AG10803 (cell line): Measurements from ENCODE around the gene CNNM3.
A peak's percentile ranks its signal among the peaks of the same experiment; 100 is the strongest.
"Not testable (repeated sequence)": the region's sequence is repeated elsewhere in the genome, so short reads cannot be mapped to it uniquely, and the experiment has no call there.

ENCODE experiments used
- DNase-seq: peaks from one replicate; pipeline ENCODE4 v3.0.0; 2010; ENCODE audit warnings: low read depth
- H3K4me3 ChIP-seq: 2 replicates; pipeline ENCODE4 v1.5.1; 2011; ENCODE audit warnings: mild to moderate bottlenecking, low read length, control low read depth
- TF ChIP-seq, protein P1 (sequence below): conservative IDR thresholded peaks from 2 replicates; pipeline ENCODE4 v1.5.1; 2011; ENCODE audit warnings: mild to moderate bottlenecking, low read length, control low read depth, inconsistent platforms

The CNNM3 gene

DNA sequence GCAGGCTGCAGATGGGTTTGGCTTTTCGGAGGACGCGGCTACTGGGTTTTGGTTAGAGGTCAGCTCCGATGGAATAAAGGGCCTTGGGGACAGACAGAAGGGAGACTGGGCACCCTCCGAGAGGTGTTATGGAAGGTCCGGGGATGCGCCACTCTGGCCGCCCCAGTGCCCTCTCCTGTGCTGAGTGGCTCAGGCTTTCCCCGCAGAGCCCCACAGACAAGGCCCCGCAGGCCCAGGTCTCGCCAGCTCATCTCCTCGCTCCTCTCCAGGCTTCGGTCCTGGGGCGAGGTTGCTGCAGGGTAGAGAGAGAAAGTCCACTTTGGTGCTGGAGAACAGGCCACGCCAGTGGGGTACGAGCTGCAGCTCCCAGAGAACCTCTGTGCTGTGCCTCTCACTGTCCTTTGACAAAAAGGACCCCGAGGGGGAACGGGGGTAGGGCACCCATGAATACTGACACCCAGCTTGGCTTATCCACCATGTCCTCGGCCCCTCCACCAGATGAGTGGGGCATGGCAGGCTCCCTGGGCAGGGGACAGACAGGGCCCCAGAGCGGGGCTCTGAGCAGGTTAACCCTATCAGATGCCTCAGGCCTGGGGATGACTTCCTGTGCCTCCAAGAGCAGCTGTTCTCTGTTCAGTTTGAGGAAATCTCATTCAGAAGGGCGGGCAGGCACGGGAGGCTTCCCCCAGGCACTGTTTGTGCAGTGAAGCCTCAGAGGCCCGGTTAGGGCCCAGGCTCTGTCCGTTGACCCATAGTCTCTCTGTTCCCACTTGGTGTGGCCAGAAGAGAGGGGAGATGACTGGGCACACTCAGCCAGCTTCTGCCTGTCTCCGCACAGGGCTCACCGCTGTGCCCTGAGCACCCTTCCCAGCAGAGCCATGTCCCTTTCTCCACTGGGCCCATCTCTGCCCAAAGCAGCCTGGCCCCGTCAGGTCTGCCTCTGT, 15.7 kb upstream of the CNNM3 start:
- TF ChIP-seq, protein P1, sequence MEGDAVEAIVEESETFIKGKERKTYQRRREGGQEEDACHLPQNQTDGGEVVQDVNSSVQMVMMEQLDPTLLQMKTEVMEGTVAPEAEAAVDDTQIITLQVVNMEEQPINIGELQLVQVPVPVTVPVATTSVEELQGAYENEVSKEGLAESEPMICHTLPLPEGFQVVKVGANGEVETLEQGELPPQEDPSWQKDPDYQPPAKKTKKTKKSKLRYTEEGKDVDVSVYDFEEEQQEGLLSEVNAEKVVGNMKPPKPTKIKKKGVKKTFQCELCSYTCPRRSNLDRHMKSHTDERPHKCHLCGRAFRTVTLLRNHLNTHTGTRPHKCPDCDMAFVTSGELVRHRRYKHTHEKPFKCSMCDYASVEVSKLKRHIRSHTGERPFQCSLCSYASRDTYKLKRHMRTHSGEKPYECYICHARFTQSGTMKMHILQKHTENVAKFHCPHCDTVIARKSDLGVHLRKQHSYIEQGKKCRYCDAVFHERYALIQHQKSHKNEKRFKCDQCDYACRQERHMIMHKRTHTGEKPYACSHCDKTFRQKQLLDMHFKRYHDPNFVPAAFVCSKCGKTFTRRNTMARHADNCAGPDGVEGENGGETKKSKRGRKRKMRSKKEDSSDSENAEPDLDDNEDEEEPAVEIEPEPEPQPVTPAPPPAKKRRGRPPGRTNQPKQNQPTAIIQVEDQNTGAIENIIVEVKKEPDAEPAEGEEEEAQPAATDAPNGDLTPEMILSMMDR, result no peak
- no peak for DNase-seq
- no peak overlapping the region for H3K4me3 ChIP-seq

DNA sequence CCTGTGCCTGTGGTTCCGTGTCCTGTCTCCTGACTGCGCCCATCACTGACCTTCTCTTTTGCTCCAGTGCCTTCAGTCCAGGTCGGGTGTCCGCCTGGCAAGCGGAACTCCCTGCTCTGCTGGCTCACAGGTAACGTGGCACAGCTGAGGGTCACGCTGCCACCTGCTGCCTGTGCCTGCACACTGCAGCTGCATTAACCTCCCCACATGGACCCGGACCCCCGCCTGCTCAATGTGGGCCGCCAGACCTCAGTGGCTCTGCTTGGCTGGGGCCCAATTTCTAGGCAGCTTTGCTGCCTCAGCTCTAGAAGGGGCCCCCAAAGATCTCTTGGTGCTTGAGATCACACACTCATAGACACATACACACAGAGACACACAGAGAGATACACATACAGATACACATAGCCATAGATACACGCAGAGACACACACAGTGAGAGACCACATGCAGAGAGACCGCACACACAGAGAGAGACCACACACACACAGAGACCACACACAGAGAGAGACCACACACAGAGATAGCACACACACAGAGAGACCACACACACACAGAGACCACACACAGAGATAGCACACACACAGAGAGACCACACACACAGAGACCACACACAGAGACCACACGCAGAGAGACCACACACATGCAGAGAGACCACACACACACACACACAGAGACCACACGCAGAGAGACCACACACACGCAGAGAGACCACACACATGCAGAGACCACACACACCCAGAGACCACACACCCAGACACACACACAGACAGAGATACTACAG, 14.9 kb upstream of the CNNM3 start:
- no peak overlapping the region for H3K4me3 ChIP-seq
- peak; percentile 29 for DNase-seq
- TF ChIP-seq, protein P1, result peak; percentile 69

DNA sequence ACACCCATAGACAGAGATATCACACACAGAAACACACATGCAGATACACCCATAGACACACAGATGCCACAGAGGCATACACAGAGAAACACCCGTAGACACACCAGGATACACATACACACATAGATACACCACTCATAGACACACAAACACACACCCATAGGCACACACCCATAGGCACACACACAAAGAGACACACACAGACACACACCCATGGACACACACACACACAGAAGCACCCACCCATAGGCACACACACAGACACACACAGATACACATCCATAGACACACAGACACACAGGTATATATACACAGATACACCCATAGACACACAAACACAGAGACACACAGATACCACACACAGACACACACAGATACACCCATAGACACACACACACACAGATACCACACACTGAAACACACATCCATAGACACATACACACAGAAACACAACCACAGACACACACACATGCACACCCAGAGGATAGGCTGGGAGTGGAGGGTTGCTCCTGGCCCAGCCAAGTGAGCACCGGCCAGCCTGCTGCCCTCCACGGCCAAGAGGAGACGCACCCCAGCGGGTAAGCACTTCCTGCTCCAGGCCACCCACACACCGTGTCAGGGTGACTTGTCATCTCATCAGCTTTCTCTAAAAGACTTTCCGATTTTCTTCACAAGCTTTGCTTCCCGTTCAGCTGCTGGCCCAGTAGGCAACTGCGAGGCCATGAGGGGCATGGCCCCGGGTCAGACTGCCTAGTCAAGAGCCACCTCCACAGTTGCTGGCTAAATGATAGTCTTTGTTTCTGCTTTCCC, 14.1 kb upstream of the CNNM3 start:
- H3K4me3 ChIP-seq, result no peak overlapping the region
- TF ChIP-seq, protein P1, result no peak
- DNase-seq, result no peak

DNA sequence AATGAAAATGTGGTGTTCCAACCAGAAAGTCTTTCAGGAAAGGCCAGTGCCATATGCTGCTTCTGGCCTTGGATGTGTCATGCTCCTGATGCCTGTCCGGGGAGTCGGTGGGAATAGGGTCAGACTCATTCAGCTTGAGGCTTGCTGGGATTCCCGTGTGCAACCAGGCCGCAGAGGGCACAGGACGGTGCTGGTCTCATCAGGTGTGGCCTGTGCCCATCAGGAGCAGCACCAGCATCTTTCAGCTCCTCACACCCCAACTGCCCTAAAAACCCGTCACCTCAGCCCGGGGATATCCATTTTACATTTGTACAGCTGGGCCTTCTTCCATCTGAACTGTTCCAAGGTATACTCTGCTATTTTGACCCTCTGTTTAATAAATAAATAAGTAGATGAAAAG, 13.3 kb upstream of the CNNM3 start:
- TF ChIP-seq, protein P1, result no peak
- no peak overlapping the region for H3K4me3 ChIP-seq
- no peak for DNase-seq

DNA sequence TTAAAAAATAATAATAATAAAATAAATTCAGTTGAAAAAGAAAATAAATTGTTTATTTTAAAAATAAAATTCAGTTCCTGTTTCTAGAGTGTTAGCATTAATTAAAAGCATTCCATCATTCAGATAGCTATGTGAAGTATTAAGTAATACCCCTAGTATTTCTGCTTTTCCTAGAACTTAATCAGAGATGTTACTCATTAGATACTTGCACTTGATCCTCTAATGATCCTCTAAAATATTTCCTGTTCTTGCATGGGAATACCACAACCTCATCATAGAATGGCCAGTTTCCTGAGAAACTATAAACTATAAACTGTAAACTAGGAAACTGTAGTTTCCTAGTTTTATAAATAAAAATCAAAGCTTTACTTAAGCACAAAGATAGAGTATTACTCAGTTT, 11.1 kb upstream of the CNNM3 start:
- no peak for DNase-seq
- TF ChIP-seq, protein P1, result no peak

DNA sequence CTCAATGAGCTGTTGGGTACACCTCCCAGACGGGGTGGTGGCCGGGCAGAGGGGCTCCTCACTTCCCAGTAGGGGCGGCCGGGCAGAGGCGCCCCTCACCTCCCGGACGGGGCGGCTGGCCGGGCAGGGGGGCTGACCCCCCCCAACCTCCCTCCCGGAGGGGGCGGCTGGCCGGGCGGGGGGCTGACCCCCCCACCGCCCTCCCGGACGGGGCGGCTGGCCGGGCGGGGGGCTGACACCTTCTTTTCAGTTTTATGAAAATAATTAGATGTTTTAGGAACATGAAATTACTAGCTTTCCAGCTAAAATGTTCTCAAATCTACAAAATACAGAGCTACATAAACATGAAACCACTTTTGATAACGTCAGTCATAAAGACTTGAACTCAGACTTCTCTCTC, 10.1 kb upstream of the CNNM3 start:
- not testable (repeated sequence) for DNase-seq, H3K4me3 ChIP-seq

More for the DNA sequence above, 11.1 kb upstream of the CNNM3 start:
- no peak overlapping the region for H3K4me3 ChIP-seq
